Measurements from ENCODE around the gene CACNA2D4. TPM values are rescaled to one million over a fixed set of nuclear protein-coding genes. Genes with fewer than 3 reads are reported as not detected.
A peak's percentile ranks its signal among the peaks of the same experiment; 100 is the strongest.

CACNA2D4 gene
- total and polyA plus RNA-seq, 11 donors, result 0.10 to 9.0 (median 1.2) TPM

DNA sequence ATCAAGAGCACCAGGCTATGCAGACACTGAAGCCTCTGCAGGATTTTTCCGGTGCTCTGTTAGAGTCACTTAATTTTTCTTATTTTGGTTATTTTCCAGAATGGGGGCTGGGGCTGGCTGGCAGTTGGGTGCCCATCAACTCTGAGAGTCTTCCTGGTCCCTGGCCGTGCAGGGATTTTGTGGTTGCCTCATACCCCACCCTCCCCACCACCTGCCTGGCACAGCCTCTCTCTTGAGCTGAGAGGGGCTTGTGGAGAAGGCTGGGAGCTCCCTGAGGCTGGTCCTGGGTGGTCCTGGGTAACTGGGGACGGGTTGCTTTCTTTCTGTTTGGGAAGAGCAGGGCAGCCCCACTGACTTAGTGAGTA, 74.8 kb downstream of the CACNA2D4 start:
- TF ChIP-seq POLR2A (IDR thresholded peaks at IDR 0.05), result no peak
- TF ChIP-seq, protein P1, sequence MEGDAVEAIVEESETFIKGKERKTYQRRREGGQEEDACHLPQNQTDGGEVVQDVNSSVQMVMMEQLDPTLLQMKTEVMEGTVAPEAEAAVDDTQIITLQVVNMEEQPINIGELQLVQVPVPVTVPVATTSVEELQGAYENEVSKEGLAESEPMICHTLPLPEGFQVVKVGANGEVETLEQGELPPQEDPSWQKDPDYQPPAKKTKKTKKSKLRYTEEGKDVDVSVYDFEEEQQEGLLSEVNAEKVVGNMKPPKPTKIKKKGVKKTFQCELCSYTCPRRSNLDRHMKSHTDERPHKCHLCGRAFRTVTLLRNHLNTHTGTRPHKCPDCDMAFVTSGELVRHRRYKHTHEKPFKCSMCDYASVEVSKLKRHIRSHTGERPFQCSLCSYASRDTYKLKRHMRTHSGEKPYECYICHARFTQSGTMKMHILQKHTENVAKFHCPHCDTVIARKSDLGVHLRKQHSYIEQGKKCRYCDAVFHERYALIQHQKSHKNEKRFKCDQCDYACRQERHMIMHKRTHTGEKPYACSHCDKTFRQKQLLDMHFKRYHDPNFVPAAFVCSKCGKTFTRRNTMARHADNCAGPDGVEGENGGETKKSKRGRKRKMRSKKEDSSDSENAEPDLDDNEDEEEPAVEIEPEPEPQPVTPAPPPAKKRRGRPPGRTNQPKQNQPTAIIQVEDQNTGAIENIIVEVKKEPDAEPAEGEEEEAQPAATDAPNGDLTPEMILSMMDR (IDR thresholded peaks at IDR 0.05), result no peak
- WGBS, 4 donors, result 70 to 86% (median 75%) methylated on average over 2 to 3 of the region's 3 CpGs
- no peaks in the 10 kb centered on the region for H3K36me3 ChIP-seq
- no peaks in the 10 kb centered on the region for H3K9me3 ChIP-seq
- peaks cover 0 to 30% (median 2%) of the 10 kb centered on the region in 9 donors for H3K27me3 ChIP-seq
- no peaks in the 10 kb centered on the region for H3K4me1 ChIP-seq
- intact Hi-C loops (cut with DNase I), result no loop called here
- no peak overlapping the region for H3K27ac ChIP-seq
- DNase-seq (peak in 2 of 5 donors; percentile 3 to 21), ATAC-seq (no peak)
- no peak overlapping the region for H3K4me3 ChIP-seq

DNA sequence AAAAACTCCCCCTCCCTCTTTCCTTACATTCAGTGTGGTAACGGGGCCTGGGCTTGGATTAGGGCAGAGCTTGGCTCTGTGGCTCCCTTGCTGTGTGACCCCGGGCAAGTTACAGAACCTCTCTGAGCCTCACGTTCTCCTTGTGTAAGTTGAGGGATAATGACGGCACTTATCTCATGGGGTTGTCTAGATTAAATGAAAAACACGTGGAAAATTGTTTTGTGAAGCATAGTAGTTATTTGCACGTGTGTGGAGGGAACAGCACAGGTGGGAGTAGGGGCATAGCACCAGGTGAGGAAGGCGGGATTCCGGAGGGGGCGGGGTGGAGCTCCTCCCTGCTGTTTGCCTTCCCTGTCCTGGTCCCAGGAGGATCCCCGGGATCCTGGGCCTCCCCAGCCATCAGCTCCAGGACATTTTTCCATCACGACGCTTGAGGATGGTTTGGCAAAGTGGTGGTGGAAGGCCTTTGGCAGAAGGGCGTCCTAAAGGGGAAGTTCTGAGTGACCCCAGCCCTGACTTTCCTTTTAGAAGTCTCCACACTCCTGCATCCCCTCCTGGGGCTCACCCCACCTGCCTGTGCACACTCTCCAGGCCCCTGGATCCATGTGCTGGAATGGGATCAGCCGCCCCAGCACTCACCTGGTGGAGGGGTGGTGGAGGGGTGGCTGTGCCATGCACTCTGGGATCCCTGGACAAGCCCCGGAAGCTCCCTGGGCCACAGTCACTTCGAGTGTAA, 75.4 kb downstream of the CACNA2D4 start:
- no peak for TF ChIP-seq POLR2A (IDR thresholded peaks at IDR 0.05)
- TF ChIP-seq, protein P1 (IDR thresholded peaks at IDR 0.05), result no peak
- intact Hi-C loops (cut with DNase I), result no loop called here
- Histone ChIP-seq H3K36me3 (no peaks in the 10 kb centered on the region), H3K27ac (no peak overlapping the region), H3K9me3 (no peaks in the 10 kb centered on the region), H3K27me3 (peaks cover 0 to 30% (median 2%) of the 10 kb centered on the region in 9 donors), H3K4me3 (no peak overlapping the region), H3K4me1 (no peaks in the 10 kb centered on the region)
- ATAC-seq, result no peak
- DNase-seq, result peak in 2 of 5 donors; percentile 5 to 34
- 72 to 82% (median 74%) methylated on average over 15 to 16 of the region's 16 CpGs for WGBS, 4 donors

DNA sequence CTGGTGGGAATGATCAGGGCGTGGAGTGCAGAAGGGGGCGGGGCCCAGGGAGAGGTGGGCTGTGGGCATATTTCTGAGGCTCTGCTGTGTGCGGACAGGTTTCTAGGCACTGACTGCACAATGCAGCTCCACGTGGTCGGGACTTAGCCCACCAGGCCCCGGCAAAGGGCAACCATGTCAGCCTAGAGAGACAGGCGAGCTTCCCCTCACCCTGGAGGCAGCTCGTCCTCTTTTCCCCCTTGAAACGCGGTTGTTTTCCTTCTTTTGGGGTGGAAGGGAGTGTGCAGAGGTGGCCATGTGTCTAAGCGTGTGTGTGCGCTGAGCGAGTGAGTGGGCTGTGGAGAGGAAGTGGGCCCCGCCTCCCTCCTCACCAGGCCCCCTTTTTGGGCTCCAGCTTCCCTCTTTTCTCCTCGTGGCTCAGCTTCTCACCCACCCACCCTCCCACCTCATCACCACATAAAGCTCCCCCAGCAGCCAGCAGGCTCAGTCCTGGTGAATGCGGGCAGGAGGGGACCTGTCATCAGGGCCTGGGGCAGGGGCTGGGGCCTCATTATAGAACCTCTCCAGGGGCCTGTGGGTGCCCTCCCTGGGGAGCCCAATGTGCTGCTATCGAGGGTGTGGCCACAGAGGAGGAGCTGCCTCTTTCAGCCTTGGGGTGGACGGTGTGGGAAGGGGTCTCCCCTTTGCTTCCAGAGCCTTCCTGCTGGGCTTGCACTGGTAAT, 76.1 kb downstream of the CACNA2D4 start:
- H3K36me3 ChIP-seq, result no peaks in the 10 kb centered on the region
- no peaks in the 10 kb centered on the region for H3K4me1 ChIP-seq
- TF ChIP-seq POLR2A (IDR thresholded peaks at IDR 0.05), result no peak
- TF ChIP-seq, protein P1 (IDR thresholded peaks at IDR 0.05), result no peak
- intact Hi-C loops (cut with DNase I), result no loop called here
- 71 to 82% (median 76%) methylated on average over 16 to 18 of the region's 18 CpGs for WGBS, 4 donors
- ATAC-seq, result no peak
- peaks cover 0 to 30% (median 2%) of the 10 kb centered on the region in 9 donors for H3K27me3 ChIP-seq
- no peaks in the 10 kb centered on the region for H3K9me3 ChIP-seq
- no peak overlapping the region for H3K27ac ChIP-seq
- peak in 1 of 5 donors; percentile 46 for DNase-seq
- H3K4me3 ChIP-seq, result no peak overlapping the region

DNA sequence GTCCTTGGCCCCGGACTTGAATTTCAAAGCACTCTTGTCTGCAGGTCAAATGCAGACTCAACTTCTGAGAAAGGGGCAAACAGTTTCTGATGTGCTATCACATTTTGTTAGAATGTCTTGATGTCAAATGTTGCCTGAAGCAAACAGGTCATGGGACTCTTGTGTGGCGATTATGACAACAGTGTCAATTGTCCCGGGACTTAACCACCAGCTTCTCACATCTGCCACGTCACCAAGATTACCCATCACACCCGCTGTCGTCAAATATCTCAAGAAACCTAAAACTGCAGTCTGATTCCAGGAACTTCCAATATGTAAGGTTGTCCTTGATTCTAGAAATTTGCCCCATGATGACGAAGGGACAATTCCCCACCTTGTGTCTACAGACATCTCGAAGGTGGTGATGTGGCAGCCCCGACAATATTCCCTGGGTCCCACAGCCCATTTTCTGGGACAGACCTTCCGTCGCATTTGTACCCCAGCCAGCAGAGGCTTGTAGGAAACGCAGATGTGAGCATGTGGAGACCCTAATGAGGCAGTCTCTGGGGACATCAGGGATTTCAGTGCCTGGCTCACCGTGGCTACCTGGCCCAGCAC, 76.8 kb downstream of the CACNA2D4 start:
- DNase-seq (peak in 1 of 5 donors; percentile 17), ATAC-seq (no peak)
- 87 to 93% (median 89%) methylated on average over 12 to 13 of the region's 13 CpGs for WGBS, 4 donors
- no peaks in the 10 kb centered on the region for H3K36me3 ChIP-seq
- no peak overlapping the region for H3K4me3 ChIP-seq
- H3K9me3 ChIP-seq, result no peaks in the 10 kb centered on the region
- peaks cover 0 to 30% (median 2%) of the 10 kb centered on the region in 9 donors for H3K27me3 ChIP-seq
- TF ChIP-seq, protein P1 (IDR thresholded peaks at IDR 0.05), result no peak
- no peak for TF ChIP-seq POLR2A (IDR thresholded peaks at IDR 0.05)
- no peaks in the 10 kb centered on the region for H3K4me1 ChIP-seq
- no peak overlapping the region for H3K27ac ChIP-seq
- intact Hi-C loops (cut with DNase I), result no loop called here

Measured in heart left ventricle (tissue), 16 donors.